Measurements from ENCODE around the gene KLHL3.

Gene KLHL3

GRCh38 chr5:137679195-137679594 lies 56.7 kb downstream of the KLHL3 start:
- TF ChIP-seq CTCF (IDR thresholded peaks at IDR 0.05) (no peak), ZFX (IDR thresholded peaks at IDR 0.05; ENCODE audit: borderline replicate concordance) (no peak)
- no peak overlapping the region for H3K27ac ChIP-seq

DNA sequence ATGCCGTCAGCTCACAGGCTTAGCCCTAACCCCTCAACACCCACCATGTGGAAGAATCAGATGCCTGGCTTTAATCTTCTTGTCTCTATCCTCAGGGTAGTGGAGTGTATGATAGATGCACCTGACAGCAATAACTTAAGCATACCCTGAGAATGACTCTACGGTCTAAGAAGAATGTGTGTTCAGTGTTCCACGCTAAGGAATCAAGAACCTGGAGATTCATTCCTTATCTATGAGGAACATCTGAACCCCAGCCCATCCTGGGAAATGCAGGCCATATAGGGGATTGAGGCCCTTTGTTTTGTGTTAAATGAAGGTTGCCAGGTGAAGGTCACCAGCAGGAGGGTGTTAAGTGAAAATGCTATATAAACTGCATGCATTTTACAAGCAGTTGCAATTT lies 63.0 kb downstream of the KLHL3 start:
- H3K27ac ChIP-seq, result no peak overlapping the region
- TF ChIP-seq CTCF (IDR thresholded peaks at IDR 0.05) (no peak), ZFX (IDR thresholded peaks at IDR 0.05; ENCODE audit: borderline replicate concordance) (no peak)

GRCh38 chr5:137672001-137672400 lies 63.9 kb downstream of the KLHL3 start:
- no peak overlapping the region for H3K27ac ChIP-seq
- no peak for TF ChIP-seq ZFX (IDR thresholded peaks at IDR 0.05; ENCODE audit: borderline replicate concordance)
- TF ChIP-seq CTCF (IDR thresholded peaks at IDR 0.05), result no peak

- TF ChIP-seq CTCF (IDR thresholded peaks at IDR 0.05) (no peak), ZFX (IDR thresholded peaks at IDR 0.05; ENCODE audit: borderline replicate concordance) (no peak)
- no peak overlapping the region for H3K27ac ChIP-seq
Measured at GRCh38 chr5:137669811-137670210, 66.1 kb downstream of the KLHL3 start.

GRCh38 chr5:137668637-137669036 lies 67.3 kb downstream of the KLHL3 start:
- no peak overlapping the region for H3K27ac ChIP-seq
- no peak for TF ChIP-seq ZFX (IDR thresholded peaks at IDR 0.05; ENCODE audit: borderline replicate concordance)
- TF ChIP-seq CTCF (IDR thresholded peaks at IDR 0.05), result no peak

GRCh38 chr5:137667341-137667740 lies 68.5 kb downstream of the KLHL3 start:
- TF ChIP-seq CTCF (IDR thresholded peaks at IDR 0.05), result no peak
- no peak for TF ChIP-seq ZFX (IDR thresholded peaks at IDR 0.05; ENCODE audit: borderline replicate concordance)
- no peak overlapping the region for H3K27ac ChIP-seq

- no peak overlapping the region for H3K27ac ChIP-seq
- TF ChIP-seq ZFX (IDR thresholded peaks at IDR 0.05; ENCODE audit: borderline replicate concordance), result no peak
- TF ChIP-seq CTCF (IDR thresholded peaks at IDR 0.05), result no peak
Measured at GRCh38 chr5:137666901-137667300, 69.0 kb downstream of the KLHL3 start.

Data from 22Rv1 (cell line).